Smooth muscle cell (in vitro differentiated cells): ENCODE data around the gene MAPK13. TPM values are rescaled to one million over a fixed set of nuclear protein-coding genes. Genes with fewer than 3 reads are reported as not detected.

ENCODE experiments used
- DNase-seq: peaks from one replicate; lab custom pipeline; 2025; ENCODE audit not compliant: unreplicated experiment; lab: John Stamatoyannopoulos, UW
- H2AFZ ChIP-seq: fragments of 200-600 bp; sonication (generic); 2 replicates; pipeline ENCODE4 v1.6.0; 2016; ENCODE audit warnings: antibody characterized with exemption, low read depth, mild to moderate bottlenecking
- H3F3A ChIP-seq: fragments of 200-600 bp; sonication (generic); 2 replicates; pipeline ENCODE4 v1.6.0; 2017; ENCODE audit warnings: antibody characterized with exemption, low read depth
- H3K27ac ChIP-seq: fragments of 200-600 bp; sonication (generic); 2 replicates; pipeline ENCODE4 v1.5.1; 2016; ENCODE audit warnings: low read depth, mild to moderate bottlenecking
- H3K27me3 ChIP-seq: fragments of 200-600 bp; sonication (generic); 2 replicates; pipeline ENCODE4 v1.6.1; 2016; ENCODE audit warnings: low read depth, mild to moderate bottlenecking
- H3K36me3 ChIP-seq: fragments of 200-600 bp; sonication (generic); 2 replicates; pipeline ENCODE4 v1.5.1; 2016; ENCODE audit warnings: low read depth
- H3K4me1 ChIP-seq: fragments of 200-600 bp; sonication (generic); 2 replicates; pipeline ENCODE4 v1.5.1; 2016; ENCODE audit warnings: low read depth
- H3K4me2 ChIP-seq: fragments of 200-600 bp; sonication (generic); 2 replicates; pipeline ENCODE4 v1.6.0; 2016; ENCODE audit warnings: mild to moderate bottlenecking
- H3K4me3 ChIP-seq: fragments of 200-600 bp; sonication (generic); 2 replicates; pipeline ENCODE4 v1.5.1; 2016; ENCODE audit warnings: mild to moderate bottlenecking
- H3K79me2 ChIP-seq: fragments of 200-600 bp; sonication (generic); 2 replicates; pipeline ENCODE4 v1.6.0; 2016; ENCODE audit warnings: low read depth, mild to moderate bottlenecking
- H3K9ac ChIP-seq: fragments of 200-600 bp; sonication (generic); 2 replicates; pipeline ENCODE4 v1.6.0; 2016; ENCODE audit warnings: low read depth
- H3K9me3 ChIP-seq: fragments of 200-600 bp; sonication (generic); replicated peaks from 2 replicates; pipeline ENCODE4 v1.5.1; 2016; ENCODE audit warnings: low read depth
- H4K20me1 ChIP-seq: fragments of 200-600 bp; sonication (generic); 2 replicates; pipeline ENCODE4 v1.6.0; 2016; ENCODE audit warnings: low read depth
- WGBS: methylation state at CpG from one replicate; pipeline ENCODE4 v1.1.7; 2016; ENCODE audit warnings: low lambda C conversion rate; 5-methylcytosine and 5-hydroxymethylcytosine counted together
- polyA plus RNA-seq: library from polyadenylated mRNA; unstranded; fragments of >200 nt; fragmentation: Nextera tagmentation; extraction: Ambion mirVana; gene quantifications from 2 replicates; pipeline ENCODE4 v1.2.1, GENCODE V29; 2016
- total RNA-seq: library from RNA; depleted of rRNA; stranded (reverse); fragments of >200 nt; gene quantifications from 2 replicates; pipeline ENCODE4 v1.2.3, GENCODE V29; 2014
- TF ChIP-seq, protein P1 (sequence below): fragments of 200-600 bp; sonication (generic); IDR thresholded peaks from 2 replicates; pipeline ENCODE4 v1.5.1; 2017; ENCODE audit warnings: borderline replicate concordance, mild to moderate bottlenecking, antibody characterized with exemption; ENCODE audit not compliant: insufficient read depth, poor library complexity, severe bottlenecking

MAPK13 gene
- total and polyA plus RNA-seq, 2 experiments from 2014 or later: 8.4 to 11.3 TPM

DNA sequence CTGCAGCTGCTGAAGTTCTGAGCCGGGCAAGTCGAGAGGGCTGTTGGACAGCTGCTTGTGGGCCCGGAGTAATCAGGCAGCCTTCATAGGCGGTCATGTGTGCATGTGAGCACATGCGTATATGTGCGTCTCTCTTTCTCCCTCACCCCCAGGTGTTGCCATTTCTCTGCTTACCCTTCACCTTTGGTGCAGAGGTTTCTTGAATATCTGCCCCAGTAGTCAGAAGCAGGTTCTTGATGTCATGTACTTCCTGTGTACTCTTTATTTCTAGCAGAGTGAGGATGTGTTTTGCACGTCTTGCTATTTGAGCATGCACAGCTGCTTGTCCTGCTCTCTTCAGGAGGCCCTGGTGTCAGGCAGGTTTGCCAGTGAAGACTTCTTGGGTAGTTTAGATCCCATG lies 21.2 kb upstream of the MAPK13 start:
- 91% methylated on average over 7 of the region's 7 CpGs for WGBS
- Histone ChIP-seq H4K20me1 (no peaks in the 10 kb centered on the region), H3K27me3 (no peaks in the 10 kb centered on the region), H2AFZ (no peak overlapping the region), H3K4me3 (no peak overlapping the region), H3K36me3 (no peaks in the 10 kb centered on the region), H3K4me1 (peaks cover 5% of the 10 kb centered on the region), H3K9me3 (no peaks in the 10 kb centered on the region), H3K4me2 (no peak overlapping the region), H3F3A (no peaks in the 10 kb centered on the region), H3K27ac (no peak overlapping the region), H3K79me2 (no peaks in the 10 kb centered on the region), H3K9ac (no peak overlapping the region)
- DNase-seq: no peak
- TF ChIP-seq, protein P1, sequence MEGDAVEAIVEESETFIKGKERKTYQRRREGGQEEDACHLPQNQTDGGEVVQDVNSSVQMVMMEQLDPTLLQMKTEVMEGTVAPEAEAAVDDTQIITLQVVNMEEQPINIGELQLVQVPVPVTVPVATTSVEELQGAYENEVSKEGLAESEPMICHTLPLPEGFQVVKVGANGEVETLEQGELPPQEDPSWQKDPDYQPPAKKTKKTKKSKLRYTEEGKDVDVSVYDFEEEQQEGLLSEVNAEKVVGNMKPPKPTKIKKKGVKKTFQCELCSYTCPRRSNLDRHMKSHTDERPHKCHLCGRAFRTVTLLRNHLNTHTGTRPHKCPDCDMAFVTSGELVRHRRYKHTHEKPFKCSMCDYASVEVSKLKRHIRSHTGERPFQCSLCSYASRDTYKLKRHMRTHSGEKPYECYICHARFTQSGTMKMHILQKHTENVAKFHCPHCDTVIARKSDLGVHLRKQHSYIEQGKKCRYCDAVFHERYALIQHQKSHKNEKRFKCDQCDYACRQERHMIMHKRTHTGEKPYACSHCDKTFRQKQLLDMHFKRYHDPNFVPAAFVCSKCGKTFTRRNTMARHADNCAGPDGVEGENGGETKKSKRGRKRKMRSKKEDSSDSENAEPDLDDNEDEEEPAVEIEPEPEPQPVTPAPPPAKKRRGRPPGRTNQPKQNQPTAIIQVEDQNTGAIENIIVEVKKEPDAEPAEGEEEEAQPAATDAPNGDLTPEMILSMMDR: no peak

DNA sequence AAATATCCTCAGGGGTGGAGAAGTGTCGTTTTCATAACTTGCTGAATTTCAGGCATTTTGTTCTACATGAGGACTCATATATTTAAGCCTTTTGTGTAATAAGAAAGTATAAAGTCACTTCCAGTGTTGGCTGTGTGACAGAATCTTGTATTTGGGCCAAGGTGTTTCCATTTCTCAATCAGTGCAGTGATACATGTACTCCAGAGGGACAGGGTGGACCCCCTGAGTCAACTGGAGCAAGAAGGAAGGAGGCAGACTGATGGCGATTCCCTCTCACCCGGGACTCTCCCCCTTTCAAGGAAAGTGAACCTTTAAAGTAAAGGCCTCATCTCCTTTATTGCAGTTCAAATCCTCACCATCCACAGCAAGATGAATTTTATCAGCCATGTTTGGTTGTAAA lies 20.3 kb upstream of the MAPK13 start:
- Histone ChIP-seq H3K4me3 (no peak overlapping the region), H3K4me1 (peaks cover 5% of the 10 kb centered on the region), H3K27ac (no peak overlapping the region), H3K9me3 (no peaks in the 10 kb centered on the region), H3K9ac (no peak overlapping the region), H3K27me3 (no peaks in the 10 kb centered on the region), H4K20me1 (no peaks in the 10 kb centered on the region), H3F3A (no peaks in the 10 kb centered on the region), H3K79me2 (no peaks in the 10 kb centered on the region), H2AFZ (no peak overlapping the region), H3K36me3 (no peaks in the 10 kb centered on the region), H3K4me2 (no peak overlapping the region)
- no peak for DNase-seq
- TF ChIP-seq, protein P1: no peak
- WGBS: 92% methylated on average over 3 of the region's 3 CpGs

DNA sequence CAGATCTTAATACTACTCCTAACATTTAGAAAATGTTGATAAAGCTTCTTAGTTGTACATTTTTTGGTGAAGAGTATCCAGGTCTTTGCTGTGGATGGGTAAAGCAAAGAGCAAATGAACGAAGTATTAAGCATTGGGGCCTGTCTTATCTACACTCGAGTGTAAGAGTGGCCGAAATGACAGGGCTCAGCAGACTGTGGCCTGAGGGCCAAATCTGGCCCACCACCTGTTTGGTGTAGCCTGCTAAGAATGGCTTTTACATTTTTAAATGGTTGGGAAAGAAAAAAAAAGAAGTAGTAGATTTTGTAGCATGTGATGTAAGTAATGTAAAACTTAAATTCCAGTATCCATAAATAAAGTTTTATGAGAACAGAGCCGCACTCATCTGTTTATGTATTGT lies 19.4 kb upstream of the MAPK13 start:
- no peak overlapping the region for H3K27ac ChIP-seq
- WGBS: 82% methylated on average over 4 of the region's 4 CpGs
- no peaks in the 10 kb centered on the region for H4K20me1 ChIP-seq
- H3K9me3 ChIP-seq: no peaks in the 10 kb centered on the region
- H3K4me2 ChIP-seq: no peak overlapping the region
- no peaks in the 10 kb centered on the region for H3K27me3 ChIP-seq
- no peaks in the 10 kb centered on the region for H3K79me2 ChIP-seq
- TF ChIP-seq, protein P1: no peak
- H3K36me3 ChIP-seq: no peaks in the 10 kb centered on the region
- no peak overlapping the region for H3K9ac ChIP-seq
- H3K4me1 ChIP-seq: peaks cover 5% of the 10 kb centered on the region
- no peak overlapping the region for H3K4me3 ChIP-seq
- H3F3A ChIP-seq: no peaks in the 10 kb centered on the region
- no peak for DNase-seq
- no peak overlapping the region for H2AFZ ChIP-seq

DNA sequence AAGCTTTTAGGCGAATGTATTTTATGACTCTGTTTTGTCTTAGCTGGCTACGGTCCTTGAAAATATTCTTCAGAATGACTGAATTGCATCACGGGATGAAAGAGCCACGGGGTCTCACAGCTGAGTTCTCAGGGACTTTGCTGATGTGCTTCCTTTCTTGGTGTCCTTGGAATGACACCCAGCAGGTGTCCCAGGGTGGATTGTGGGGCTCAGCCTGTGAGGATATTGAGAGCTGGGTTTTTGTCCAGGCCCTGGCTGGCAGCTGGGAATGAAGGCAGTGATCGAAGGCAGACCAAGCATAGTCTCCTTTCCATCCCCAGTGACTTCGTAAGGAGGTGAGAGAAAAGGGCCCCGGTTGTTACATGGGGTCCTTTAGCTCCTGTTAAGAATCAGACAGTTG lies 18.8 kb upstream of the MAPK13 start:
- DNase-seq: no peak
- H3K27ac ChIP-seq: no peak overlapping the region
- H4K20me1 ChIP-seq: no peaks in the 10 kb centered on the region
- no peak overlapping the region for H3K4me2 ChIP-seq
- peaks cover 5% of the 10 kb centered on the region for H3K4me1 ChIP-seq
- H3K9me3 ChIP-seq: no peaks in the 10 kb centered on the region
- 98% methylated on average over 7 of the region's 7 CpGs for WGBS
- no peak overlapping the region for H3K4me3 ChIP-seq
- TF ChIP-seq, protein P1: no peak
- no peak overlapping the region for H3K9ac ChIP-seq
- H3K27me3 ChIP-seq: no peaks in the 10 kb centered on the region
- H3K79me2 ChIP-seq: no peaks in the 10 kb centered on the region
- H3K36me3 ChIP-seq: no peaks in the 10 kb centered on the region
- no peak overlapping the region for H2AFZ ChIP-seq
- no peaks in the 10 kb centered on the region for H3F3A ChIP-seq
